Stimulated activated effector memory CD8-positive, alpha-beta T cell treated with anti-CD3 and anti-CD28 coated beads, Interleukin-12 subunit alpha, Interleukin-12 subunit beta, amount 100 ng/mL, for 72 hours (primary cell): ENCODE data around the gene CARD19.
A peak's percentile ranks its signal among the peaks of the same experiment; 100 is the strongest.

ENCODE experiments used
- ATAC-seq: fragments of 150-1000 bp; cut with Tn5 transposase; 2 replicates; pipeline ENCODE4 v1.10.0; 2021
- DNase-seq, 2 donors: peaks; one replicate each; pipeline ENCODE4 v3.0.0; 2021 to 2022; ENCODE audit warnings: low spot score in 2 of 2
- H3K27ac Mint-ChIP-seq: one replicate; pipeline ENCODE4 v1.8.0; 2022; ENCODE audit warnings: mild to moderate bottlenecking, mixed read lengths
- H3K36me3 Mint-ChIP-seq: one replicate; pipeline ENCODE4 v1.8.0; 2022; ENCODE audit warnings: mild to moderate bottlenecking, mixed read lengths
- H3K4me1 Mint-ChIP-seq: one replicate; pipeline ENCODE4 v1.8.0; 2022; ENCODE audit warnings: mixed read lengths
- H3K4me3 Mint-ChIP-seq: one replicate; pipeline ENCODE4 v1.8.0; 2022; ENCODE audit warnings: mild to moderate bottlenecking, mixed read lengths
- H3K9me3 Mint-ChIP-seq: one replicate; pipeline ENCODE4 v1.8.0; 2022; ENCODE audit warnings: mixed read lengths

The CARD19 gene

GRCh38 chr9:93077811-93078210 is 18.2 kb upstream of the CARD19 start:
- H3K36me3 Mint-ChIP-seq: peaks cover 6% of the 10 kb centered on the region
- ATAC-seq: no peak
- H3K27ac Mint-ChIP-seq: no peak overlapping the region
- DNase-seq: no peak
- no peaks in the 10 kb centered on the region for H3K4me1 Mint-ChIP-seq
- no peak overlapping the region for H3K4me3 Mint-ChIP-seq
- no peaks in the 10 kb centered on the region for H3K9me3 Mint-ChIP-seq

DNA sequence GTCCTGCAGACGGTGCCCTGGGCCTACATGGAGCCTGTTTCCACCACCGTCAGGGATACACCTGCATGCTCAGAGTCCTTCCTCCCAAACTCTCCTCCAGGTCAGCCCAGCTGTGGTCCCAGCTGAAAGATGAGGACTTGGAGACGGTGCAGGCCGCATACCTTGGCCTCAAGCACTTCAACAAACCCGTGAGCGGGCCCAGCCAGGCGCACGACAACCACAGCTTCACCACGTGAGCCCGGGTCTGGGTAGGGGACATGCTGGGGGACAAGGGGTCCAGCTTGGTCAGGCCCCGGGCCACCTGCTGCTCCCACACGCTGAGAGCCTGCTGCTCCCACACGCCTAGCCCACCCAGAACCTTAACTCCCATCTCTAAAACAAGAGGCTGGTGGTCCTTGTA is 16.6 kb upstream of the CARD19 start:
- Mint-ChIP-seq H3K4me3 (no peak overlapping the region), H3K9me3 (no peaks in the 10 kb centered on the region), H3K4me1 (peaks cover 10% of the 10 kb centered on the region), H3K36me3 (peaks cover 6% of the 10 kb centered on the region), H3K27ac (no peak overlapping the region)
- DNase-seq (no peak), ATAC-seq (no peak)

- Mint-ChIP-seq H3K4me1 (peaks cover 10% of the 10 kb centered on the region), H3K9me3 (no peaks in the 10 kb centered on the region), H3K36me3 (peaks cover 9% of the 10 kb centered on the region), H3K27ac (no peak overlapping the region), H3K4me3 (no peak overlapping the region)
- ATAC-seq (no peak), DNase-seq (no peak)
Observed at GRCh38 chr9:93080406-93080805, 15.6 kb upstream of the CARD19 start.

DNA sequence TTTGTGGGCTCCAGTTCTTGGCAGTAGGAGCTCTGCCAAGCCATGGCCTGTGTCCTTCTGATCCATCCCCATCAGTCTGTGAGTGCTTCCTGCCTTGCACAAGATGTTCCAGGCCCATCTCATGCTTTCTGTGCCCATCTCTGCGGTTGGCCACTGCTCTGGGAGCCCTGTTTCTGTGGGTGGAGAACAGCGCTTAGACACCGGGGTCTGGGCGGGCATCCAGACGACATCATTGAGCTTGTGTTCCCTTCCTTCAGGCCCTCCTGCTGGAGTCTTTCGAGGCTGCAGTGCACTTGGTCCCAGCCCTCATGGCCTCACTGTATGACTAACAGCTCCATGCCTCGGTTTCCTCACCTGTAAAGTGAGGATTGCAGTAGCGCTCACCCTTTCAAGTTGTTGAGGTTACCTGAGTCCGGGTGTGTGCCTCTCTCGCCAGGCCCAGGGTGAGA is 14.9 kb upstream of the CARD19 start:
- no peak overlapping the region for H3K4me3 Mint-ChIP-seq
- H3K4me1 Mint-ChIP-seq: peaks cover 10% of the 10 kb centered on the region
- H3K36me3 Mint-ChIP-seq: peaks cover 15% of the 10 kb centered on the region
- no peaks in the 10 kb centered on the region for H3K9me3 Mint-ChIP-seq
- no peak overlapping the region for H3K27ac Mint-ChIP-seq
- DNase-seq: no peak
- ATAC-seq: no peak

- no peak overlapping the region for H3K4me3 Mint-ChIP-seq
- no peaks in the 10 kb centered on the region for H3K9me3 Mint-ChIP-seq
- peaks cover 20% of the 10 kb centered on the region for H3K36me3 Mint-ChIP-seq
- ATAC-seq: no peak
- peaks cover 15% of the 10 kb centered on the region for H3K4me1 Mint-ChIP-seq
- DNase-seq: no peak
- no peak overlapping the region for H3K27ac Mint-ChIP-seq
Observed at GRCh38 chr9:93081931-93082330, 14.1 kb upstream of the CARD19 start.

DNA sequence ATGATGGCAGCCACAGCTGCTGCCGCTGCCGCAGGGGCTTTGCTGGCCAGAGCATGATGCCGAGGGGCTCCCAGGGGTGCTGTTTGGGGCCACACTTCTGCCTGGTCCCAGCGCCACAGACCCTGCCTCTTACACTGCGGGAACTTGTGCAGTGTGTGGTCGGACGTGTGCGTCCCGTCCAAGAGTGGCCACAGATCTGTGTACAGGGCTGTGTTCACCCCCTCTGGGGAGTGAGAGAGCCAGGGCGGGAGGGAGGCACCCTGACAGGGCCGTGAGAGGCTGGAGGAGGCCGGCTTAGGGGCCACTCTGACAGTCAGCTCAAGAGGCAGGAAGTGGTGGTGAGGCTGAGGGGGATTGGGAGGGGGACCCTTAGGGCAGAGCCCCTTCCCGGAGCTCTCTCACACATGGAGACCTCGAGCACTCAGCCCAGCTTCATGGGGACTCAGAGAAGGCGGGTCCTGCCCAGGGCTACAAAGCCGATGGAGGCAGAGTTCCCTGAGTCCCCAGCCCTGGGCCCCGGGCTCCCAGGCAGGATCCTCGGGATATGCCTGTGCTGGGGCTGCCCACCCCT is 13.1 kb upstream of the CARD19 start:
- peaks cover 20% of the 10 kb centered on the region for H3K36me3 Mint-ChIP-seq

GRCh38 chr9:93083592-93084470 is 12.2 kb upstream of the CARD19 start:
- no peak for DNase-seq
- H3K27ac Mint-ChIP-seq: peak overlapping the region; percentile 89
- peak; percentile 81 for ATAC-seq
- peaks cover 20% of the 10 kb centered on the region for H3K36me3 Mint-ChIP-seq
- H3K4me1 Mint-ChIP-seq: peaks cover 26% of the 10 kb centered on the region
- H3K9me3 Mint-ChIP-seq: no peaks in the 10 kb centered on the region
- peak overlapping the region; percentile 44 for H3K4me3 Mint-ChIP-seq

More for the DNA sequence above, 13.1 kb upstream of the CARD19 start:
- no peaks in the 10 kb centered on the region for H3K9me3 Mint-ChIP-seq
- DNase-seq: no peak
- peak; percentile 59 for ATAC-seq
- H3K4me1 Mint-ChIP-seq: peaks cover 18% of the 10 kb centered on the region
- H3K4me3 Mint-ChIP-seq: peak overlapping the region; percentile 44
- peak overlapping the region; percentile 89 for H3K27ac Mint-ChIP-seq

DNA sequence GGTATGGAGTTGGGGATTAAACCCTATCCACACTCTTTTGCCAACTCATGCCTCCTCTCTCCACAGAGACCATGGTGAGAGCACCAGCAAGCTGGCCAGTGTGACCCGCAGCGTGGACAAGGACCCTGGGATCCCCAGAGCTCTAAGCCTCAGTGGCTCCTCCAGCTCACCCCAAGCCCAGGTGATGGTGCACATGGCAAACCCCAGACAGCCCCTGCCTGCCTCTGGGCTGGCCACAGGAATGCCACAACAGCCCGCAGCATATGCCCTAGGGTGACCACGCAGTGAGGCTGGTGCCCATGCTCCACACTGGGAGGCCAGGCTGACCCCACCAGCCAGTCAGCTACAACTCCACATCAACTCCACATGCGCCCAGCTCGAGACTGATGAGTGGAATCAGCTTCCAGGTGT is 11.5 kb upstream of the CARD19 start:
- no peaks in the 10 kb centered on the region for H3K9me3 Mint-ChIP-seq
- DNase-seq (no peak), ATAC-seq (no peak)
- peaks cover 31% of the 10 kb centered on the region for H3K4me1 Mint-ChIP-seq
- H3K36me3 Mint-ChIP-seq: peaks cover 20% of the 10 kb centered on the region
- no peak overlapping the region for H3K4me3 Mint-ChIP-seq
- H3K27ac Mint-ChIP-seq: no peak overlapping the region

DNA sequence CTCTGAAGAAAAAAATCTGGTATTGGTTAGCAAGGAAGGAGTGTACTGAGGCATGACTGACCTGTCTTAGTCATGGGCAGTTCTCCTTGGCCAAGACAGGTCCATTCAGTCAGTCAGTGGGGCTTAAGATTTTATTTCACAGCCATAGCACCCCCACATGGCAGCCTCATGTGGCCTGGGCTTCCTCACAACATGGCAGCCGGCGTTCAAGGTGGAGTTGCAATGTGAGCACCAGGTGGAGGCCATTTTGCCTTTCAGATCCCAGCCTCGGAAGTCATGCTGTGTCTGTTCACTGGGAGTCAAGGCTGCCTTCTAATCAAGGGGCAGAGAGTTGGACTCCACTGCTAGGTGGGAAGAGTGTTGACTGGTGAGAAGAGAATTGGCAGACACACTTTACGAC is 10.3 kb upstream of the CARD19 start:
- DNase-seq: no peak
- no peak overlapping the region for H3K27ac Mint-ChIP-seq
- H3K36me3 Mint-ChIP-seq: peaks cover 14% of the 10 kb centered on the region
- peaks cover 41% of the 10 kb centered on the region for H3K4me1 Mint-ChIP-seq
- H3K4me3 Mint-ChIP-seq: no peak overlapping the region
- ATAC-seq: no peak
- H3K9me3 Mint-ChIP-seq: no peaks in the 10 kb centered on the region

DNA sequence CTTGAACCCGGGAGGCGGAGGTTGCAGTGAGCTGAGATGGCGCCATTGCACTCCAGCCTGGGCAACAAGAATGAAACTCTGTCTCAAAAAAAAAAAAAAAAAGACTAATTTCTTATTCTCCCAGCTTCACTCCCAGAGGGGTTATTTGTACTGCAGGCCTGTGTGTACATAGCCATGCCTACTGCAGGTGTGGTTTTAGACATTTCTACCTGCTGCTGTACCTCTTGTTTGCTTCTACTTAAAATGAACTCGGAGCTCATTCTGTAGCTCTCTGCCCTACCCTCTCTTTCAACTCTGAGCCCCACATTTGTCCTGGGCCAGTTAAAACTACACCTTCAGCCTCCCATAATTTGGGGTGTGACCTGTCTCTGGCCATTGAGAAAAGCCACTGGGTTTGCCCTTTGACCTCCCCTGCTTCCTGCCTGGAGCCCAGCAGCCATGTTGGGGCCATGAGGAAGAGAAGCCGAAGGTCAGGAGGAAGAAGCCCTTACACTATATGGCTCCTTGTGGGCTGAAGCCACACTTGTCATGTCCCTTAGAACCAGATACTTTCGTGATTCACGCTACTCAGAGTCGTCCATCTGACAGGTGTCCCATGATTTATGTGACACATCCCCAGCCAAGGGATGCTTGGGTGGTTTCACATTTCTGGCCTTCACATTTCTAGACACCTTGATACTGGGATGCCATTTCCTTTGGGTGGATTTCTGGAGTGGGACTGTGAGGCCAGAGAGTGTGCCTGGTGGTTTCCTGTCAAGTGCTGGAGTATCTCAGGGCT is 9.4 kb upstream of the CARD19 start:
- Mint-ChIP-seq H3K36me3 (peaks cover 14% of the 10 kb centered on the region), H3K4me1 (peaks cover 50% of the 10 kb centered on the region), H3K9me3 (peaks cover 4% of the 10 kb centered on the region), H3K27ac (no peak overlapping the region), H3K4me3 (no peak overlapping the region)
- no peak for ATAC-seq
- no peak for DNase-seq

GRCh38 chr9:93087971-93088655 is 7.9 kb upstream of the CARD19 start:
- Mint-ChIP-seq H3K27ac (no peak overlapping the region), H3K36me3 (peaks cover 14% of the 10 kb centered on the region), H3K9me3 (peaks cover 4% of the 10 kb centered on the region), H3K4me3 (no peak overlapping the region), H3K4me1 (peaks cover 63% of the 10 kb centered on the region)
- DNase-seq (no peak), ATAC-seq (no peak)

DNA sequence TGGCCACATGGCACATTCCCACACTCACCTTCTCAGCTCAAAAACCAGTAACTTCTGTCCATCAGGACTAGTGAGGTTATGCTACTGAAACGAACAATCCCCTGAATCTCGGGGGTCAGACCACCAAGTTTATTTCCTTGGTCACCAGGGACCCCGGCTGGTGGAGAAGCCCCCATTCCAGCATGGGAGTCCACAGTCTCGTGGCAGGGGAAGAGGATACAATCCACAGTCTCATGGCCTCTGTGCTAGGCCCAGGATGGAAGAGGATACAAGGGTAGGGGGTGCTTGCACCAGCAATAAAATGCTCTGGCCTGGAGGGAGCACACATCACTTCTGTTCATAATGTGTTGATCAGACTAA is 7.4 kb upstream of the CARD19 start:
- Mint-ChIP-seq H3K27ac (no peak overlapping the region), H3K4me3 (no peak overlapping the region), H3K36me3 (peaks cover 19% of the 10 kb centered on the region), H3K9me3 (peaks cover 4% of the 10 kb centered on the region), H3K4me1 (peaks cover 64% of the 10 kb centered on the region)
- DNase-seq (no peak), ATAC-seq (no peak)

GRCh38 chr9:93089024-93089423 is 7.0 kb upstream of the CARD19 start:
- peaks cover 4% of the 10 kb centered on the region for H3K9me3 Mint-ChIP-seq
- DNase-seq (no peak), ATAC-seq (no peak)
- no peak overlapping the region for H3K4me3 Mint-ChIP-seq
- H3K27ac Mint-ChIP-seq: no peak overlapping the region
- H3K4me1 Mint-ChIP-seq: peaks cover 64% of the 10 kb centered on the region
- H3K36me3 Mint-ChIP-seq: peaks cover 20% of the 10 kb centered on the region

- no peak for DNase-seq
- Mint-ChIP-seq H3K4me3 (no peak overlapping the region), H3K27ac (no peak overlapping the region), H3K4me1 (peaks cover 68% of the 10 kb centered on the region), H3K36me3 (peaks cover 22% of the 10 kb centered on the region), H3K9me3 (peaks cover 4% of the 10 kb centered on the region)
- no peak for ATAC-seq
Observed at GRCh38 chr9:93089481-93089991, 6.5 kb upstream of the CARD19 start.

DNA sequence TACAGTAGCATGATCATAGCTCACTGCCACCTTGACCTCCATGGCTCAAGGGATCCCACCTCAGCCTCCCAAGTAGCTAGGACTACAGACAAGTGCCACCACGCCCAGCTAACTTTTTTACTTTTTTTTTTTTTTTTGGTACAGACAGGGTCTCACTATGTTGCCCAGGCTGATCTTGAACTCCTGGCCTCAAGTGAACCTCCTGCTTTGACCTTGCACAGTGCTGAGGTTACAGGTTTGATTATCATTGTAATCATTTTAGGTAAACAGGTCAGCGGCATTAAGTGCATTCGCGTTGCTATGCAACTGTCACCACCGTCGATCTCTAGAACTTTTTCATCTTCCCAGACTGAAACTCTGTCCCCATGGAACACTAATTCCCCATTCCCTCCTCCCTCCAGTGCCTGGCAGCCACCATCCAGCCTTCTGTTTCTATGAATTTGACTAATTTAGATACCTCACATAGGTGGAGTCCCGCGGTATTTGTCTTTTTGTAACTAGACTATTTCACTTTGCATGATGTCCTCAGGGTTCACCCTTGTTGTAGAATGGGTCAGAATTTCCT is 5.8 kb upstream of the CARD19 start:
- Mint-ChIP-seq H3K4me1 (peaks cover 73% of the 10 kb centered on the region), H3K4me3 (no peak overlapping the region), H3K36me3 (peaks cover 25% of the 10 kb centered on the region), H3K9me3 (peaks cover 4% of the 10 kb centered on the region), H3K27ac (no peak overlapping the region)
- DNase-seq: no peak
- ATAC-seq: no peak
